PFSK-1 (cell line): Measurements from ENCODE around the gene GDPD5.

Experiments used
- FOXP2 ChIP-seq: optimal IDR thresholded peaks from 2 replicates; pipeline ENCODE3; 2011; ENCODE audit warnings: borderline replicate concordance, control low read depth, inconsistent platforms; ENCODE audit not compliant: insufficient read depth; ENCODE audit errors: extremely low read length, extremely low read depth
- POLR2AphosphoS5 ChIP-seq: IDR thresholded peaks from 2 replicates; pipeline ENCODE4 v1.6.1; 2012; ENCODE audit warnings: low read depth, mild to moderate bottlenecking, control low read depth, low read length, moderate library complexity
- SIN3A ChIP-seq: IDR thresholded peaks from 2 replicates; pipeline ENCODE4 v1.6.1; 2012; ENCODE audit warnings: mild to moderate bottlenecking, low read length, moderate library complexity, borderline replicate concordance; ENCODE audit not compliant: insufficient read depth
- TAF1 ChIP-seq: IDR thresholded peaks from 2 replicates; pipeline ENCODE4 v1.6.1; 2012; ENCODE audit warnings: low read length, control low read depth, borderline replicate concordance; ENCODE audit not compliant: insufficient read depth
- TF ChIP-seq, protein P1 (sequence below), 2 experiments: IDR thresholded peaks; 2 replicates each; pipeline versions ENCODE4 v1.6.1 to v1.8.0; 2011 to 2012; ENCODE audit warnings: low read depth in 2 of 2, low read length in 2 of 2, control low read depth in 1 of 2, inconsistent platforms in 1 of 2, mild to moderate bottlenecking in 1 of 2, moderate library complexity in 1 of 2; ENCODE audit not compliant: insufficient read depth in 1 of 2

DNA sequence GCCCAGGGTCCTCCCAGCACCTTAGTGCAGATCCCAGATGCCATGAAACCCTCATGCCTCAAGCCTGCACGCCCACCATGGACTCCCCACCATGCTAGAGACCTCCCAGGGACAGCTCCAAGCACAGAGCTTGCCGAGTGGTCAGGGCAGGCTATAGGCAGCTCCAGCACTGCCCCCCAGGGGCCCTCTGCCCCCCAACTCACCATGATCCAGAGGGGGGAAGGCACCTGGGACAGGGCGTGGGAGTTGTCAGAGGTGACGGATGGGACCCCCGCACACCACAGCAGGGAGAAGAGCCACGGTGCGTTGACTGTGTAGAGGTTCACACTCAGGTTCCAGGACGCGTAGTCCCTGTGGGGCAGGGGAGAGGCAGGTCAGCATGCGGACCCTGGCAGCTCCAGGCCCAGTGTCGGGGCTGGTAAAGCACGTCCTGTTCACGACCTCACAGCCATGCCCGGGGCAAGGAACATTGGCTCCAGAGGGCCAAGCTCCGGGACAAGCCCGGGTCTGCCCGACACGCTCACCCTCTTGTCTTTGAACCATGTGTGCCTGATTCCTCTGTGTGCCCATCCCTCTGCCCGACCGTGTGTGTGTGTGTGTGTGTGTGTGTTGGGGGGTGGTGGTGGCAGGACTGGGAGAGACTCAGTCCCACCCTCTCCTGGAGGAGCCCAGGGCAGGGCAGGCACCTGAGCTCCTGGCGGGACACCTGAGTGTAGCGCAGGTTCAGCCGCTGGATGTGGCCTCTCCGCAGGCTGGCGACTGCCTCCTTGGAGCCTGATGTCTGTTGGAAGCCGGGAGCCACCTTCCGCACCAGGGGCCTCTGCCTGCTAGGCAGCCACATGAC is 84.6 kb downstream of the GDPD5 start:
- no peak for TF ChIP-seq POLR2AphosphoS5
- no peak for TF ChIP-seq TAF1
- no peak for TF ChIP-seq SIN3A
- TF ChIP-seq, protein P1, sequence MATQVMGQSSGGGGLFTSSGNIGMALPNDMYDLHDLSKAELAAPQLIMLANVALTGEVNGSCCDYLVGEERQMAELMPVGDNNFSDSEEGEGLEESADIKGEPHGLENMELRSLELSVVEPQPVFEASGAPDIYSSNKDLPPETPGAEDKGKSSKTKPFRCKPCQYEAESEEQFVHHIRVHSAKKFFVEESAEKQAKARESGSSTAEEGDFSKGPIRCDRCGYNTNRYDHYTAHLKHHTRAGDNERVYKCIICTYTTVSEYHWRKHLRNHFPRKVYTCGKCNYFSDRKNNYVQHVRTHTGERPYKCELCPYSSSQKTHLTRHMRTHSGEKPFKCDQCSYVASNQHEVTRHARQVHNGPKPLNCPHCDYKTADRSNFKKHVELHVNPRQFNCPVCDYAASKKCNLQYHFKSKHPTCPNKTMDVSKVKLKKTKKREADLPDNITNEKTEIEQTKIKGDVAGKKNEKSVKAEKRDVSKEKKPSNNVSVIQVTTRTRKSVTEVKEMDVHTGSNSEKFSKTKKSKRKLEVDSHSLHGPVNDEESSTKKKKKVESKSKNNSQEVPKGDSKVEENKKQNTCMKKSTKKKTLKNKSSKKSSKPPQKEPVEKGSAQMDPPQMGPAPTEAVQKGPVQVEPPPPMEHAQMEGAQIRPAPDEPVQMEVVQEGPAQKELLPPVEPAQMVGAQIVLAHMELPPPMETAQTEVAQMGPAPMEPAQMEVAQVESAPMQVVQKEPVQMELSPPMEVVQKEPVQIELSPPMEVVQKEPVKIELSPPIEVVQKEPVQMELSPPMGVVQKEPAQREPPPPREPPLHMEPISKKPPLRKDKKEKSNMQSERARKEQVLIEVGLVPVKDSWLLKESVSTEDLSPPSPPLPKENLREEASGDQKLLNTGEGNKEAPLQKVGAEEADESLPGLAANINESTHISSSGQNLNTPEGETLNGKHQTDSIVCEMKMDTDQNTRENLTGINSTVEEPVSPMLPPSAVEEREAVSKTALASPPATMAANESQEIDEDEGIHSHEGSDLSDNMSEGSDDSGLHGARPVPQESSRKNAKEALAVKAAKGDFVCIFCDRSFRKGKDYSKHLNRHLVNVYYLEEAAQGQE (IDR thresholded peaks at IDR 0.05; ENCODE audit: insufficient read depth in 1 of 2, low read depth in 2 of 2, low read length in 2 of 2) = no peak
- no peak for TF ChIP-seq FOXP2
